GM12874 (cell line): Measurements from ENCODE around the gene CLEC4M.

Experiments
- CTCF ChIP-seq: IDR thresholded peaks from 2 replicates; pipeline ENCODE4 v1.5.1; 2011; ENCODE audit warnings: low read depth, mild to moderate bottlenecking, control low read depth, low read length, moderate library complexity; ENCODE audit not compliant: insufficient read depth

CLEC4M gene

GRCh38 chr19:7734220-7735203 is 28.5 kb upstream of the CLEC4M start:
- no peak for TF ChIP-seq CTCF

DNA sequence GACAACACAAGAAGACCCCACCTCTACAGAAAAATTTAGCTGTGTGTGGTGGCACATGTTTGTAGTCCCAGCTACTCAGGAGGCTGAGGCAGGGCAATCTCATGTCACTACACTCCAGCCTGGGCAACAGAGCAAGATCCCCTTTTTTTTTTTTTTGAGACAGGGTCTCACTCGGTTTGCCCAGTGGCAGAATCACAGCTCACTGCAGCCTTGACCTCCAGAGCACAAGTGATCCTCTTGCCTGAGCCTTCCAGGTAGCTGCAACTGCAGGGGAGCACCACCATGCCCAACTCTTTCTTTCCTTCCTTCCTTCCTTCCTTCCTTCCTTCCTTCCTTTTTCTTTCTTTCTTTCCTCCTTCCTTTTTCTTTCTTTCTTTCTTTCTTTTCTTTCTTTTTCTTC is 26.9 kb upstream of the CLEC4M start:
- no peak for TF ChIP-seq CTCF

DNA sequence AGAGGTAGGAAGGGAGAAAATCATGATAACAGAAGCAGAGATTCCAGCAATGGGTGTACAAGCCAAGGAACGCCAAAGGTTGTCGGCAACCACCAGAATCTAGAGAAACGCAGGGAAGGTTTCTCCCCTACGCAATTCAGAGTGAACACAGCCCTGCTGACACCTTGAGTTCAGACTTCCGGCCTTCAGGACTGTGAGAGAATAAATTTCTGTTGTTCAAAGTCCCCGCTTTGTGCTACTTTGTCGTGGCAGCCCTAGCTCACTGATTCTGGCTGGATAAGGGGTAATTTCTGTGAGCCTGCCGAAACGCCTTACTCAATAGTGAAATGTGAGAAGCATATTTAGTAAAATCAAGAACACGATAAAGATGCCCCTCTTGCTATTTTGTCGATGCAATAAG is 25.8 kb upstream of the CLEC4M start:
- TF ChIP-seq CTCF = no peak

GRCh38 chr19:7738023-7738422 is 25.0 kb upstream of the CLEC4M start:
- no peak for TF ChIP-seq CTCF

- no peak for TF ChIP-seq CTCF
Measured at GRCh38 chr19:7739211-7739755, 23.8 kb upstream of the CLEC4M start.

DNA sequence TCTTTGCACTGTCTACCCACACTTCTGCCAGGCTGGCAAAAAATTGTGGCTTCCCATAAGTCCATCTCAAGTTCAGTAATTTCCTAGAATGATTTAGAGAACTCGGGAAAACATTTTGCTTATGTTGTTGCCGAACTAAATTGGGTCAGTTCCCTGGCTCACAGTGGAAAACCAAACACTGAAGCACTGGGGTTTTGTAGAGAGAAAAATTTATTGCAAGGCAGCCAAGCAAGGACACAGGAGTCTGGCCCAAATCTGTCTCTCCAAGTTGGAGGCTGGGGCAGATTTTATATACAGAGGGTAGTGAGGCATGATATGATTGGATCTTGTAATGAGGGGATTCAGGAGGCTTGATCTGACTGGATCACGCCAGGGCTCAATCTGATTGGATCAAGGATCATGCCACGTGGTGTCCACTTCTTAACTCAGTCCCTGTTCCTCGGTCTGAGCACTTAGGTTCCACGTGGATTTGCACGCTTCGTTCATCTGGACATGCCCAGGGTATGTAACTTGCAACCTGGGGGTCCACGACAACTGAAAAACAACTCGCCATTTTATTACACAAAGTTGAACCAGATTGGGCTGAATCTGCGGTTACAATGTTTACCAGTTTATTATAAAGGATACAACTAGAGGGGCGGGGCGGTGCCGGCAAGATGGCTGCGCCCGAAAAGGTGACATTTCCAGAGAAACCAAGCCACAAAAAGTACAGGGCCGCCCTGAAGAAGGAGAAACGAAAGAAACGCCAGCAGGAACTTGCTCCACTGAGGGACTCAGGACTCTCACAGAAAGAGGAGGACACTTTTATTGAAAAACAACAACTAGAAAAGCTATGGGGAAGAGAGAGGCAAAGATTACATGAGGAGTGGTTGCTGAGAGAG is 23.0 kb upstream of the CLEC4M start:
- no peak for TF ChIP-seq CTCF

GRCh38 chr19:7740682-7741054 is 22.4 kb upstream of the CLEC4M start:
- no peak for TF ChIP-seq CTCF
